GM19324 (cell line): ENCODE measurements around the gene KIF11.

Source experiments
- ATAC-seq: cut with Tn5 transposase; IDR thresholded peaks from one replicate; pipeline ENCODE4 v1.9.1; 2021; ENCODE audit warnings: mild to moderate bottlenecking, moderate library complexity; ENCODE audit not compliant: unreplicated experiment, low FRiP score

The KIF11 gene

GRCh38 chr10:92699518-92700381 is 106.8 kb downstream of the KIF11 start:
- ATAC-seq, result no peak

- ATAC-seq, result no peak
Observed at GRCh38 chr10:92702301-92702916, 109.5 kb downstream of the KIF11 start.
